ENCODE results near the gene CHRNB1. TPM values are rescaled to one million over a fixed set of nuclear protein-coding genes. Genes with fewer than 3 reads are reported as not detected.

The CHRNB1 gene
- total and polyA plus RNA-seq, 2 donors (not counting 1 experiment from before 2014, with no cell fraction given): 6.2 to 7.2 TPM

- CTCF ChIA-PET: no interaction called here
- no peak overlapping the region for H3K27ac ChIP-seq (ENCODE audit: low read length in 2 of 2)
- no peak overlapping the region for H2AFZ ChIP-seq (ENCODE audit: insufficient read depth, low read depth, low read length, poor library complexity, severe bottlenecking)
- intact Hi-C loops (cut with micrococcal nuclease): no loop called here
- no peak overlapping the region for H3K9ac ChIP-seq (ENCODE audit: low read length)
- H3K4me2 ChIP-seq (replicated peaks; ENCODE audit: low read depth, low read length, poor library complexity, severe bottlenecking): no peak overlapping the region
- Mint-ChIP-seq H3K4me3 (no peak overlapping the region), H3K4me1 (no peaks in the 10 kb centered on the region), H3K27me3 (peaks cover 9% of the 10 kb centered on the region), H3K27ac (no peak overlapping the region), H3K9me3 (ENCODE audit: insufficient read depth) (no peaks in the 10 kb centered on the region)
- 100% methylated on average over 1 of the region's 4 CpGs for whole genome bisulfite sequencing (ENCODE audit: insufficient coverage)
- TF ChIP-seq EZH2 (IDR thresholded peaks at IDR 0.05; ENCODE audit: borderline replicate concordance, insufficient read depth, low read depth, low read length, poor library complexity, severe bottlenecking): no peak
- TF ChIP-seq, protein P1, sequence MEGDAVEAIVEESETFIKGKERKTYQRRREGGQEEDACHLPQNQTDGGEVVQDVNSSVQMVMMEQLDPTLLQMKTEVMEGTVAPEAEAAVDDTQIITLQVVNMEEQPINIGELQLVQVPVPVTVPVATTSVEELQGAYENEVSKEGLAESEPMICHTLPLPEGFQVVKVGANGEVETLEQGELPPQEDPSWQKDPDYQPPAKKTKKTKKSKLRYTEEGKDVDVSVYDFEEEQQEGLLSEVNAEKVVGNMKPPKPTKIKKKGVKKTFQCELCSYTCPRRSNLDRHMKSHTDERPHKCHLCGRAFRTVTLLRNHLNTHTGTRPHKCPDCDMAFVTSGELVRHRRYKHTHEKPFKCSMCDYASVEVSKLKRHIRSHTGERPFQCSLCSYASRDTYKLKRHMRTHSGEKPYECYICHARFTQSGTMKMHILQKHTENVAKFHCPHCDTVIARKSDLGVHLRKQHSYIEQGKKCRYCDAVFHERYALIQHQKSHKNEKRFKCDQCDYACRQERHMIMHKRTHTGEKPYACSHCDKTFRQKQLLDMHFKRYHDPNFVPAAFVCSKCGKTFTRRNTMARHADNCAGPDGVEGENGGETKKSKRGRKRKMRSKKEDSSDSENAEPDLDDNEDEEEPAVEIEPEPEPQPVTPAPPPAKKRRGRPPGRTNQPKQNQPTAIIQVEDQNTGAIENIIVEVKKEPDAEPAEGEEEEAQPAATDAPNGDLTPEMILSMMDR (IDR thresholded peaks at IDR 0.05): no peak
- peaks cover 0 to 3% (median 0%) of the 10 kb centered on the region in 4 experiments for H3K27me3 ChIP-seq (replicated peaks in 1 of 4; ENCODE audit: control extremely low read depth in 1 of 4, control insufficient read depth in 3 of 4, insufficient read depth in 4 of 4, low read length in 3 of 4)
- no peaks in the 10 kb centered on the region for H3K36me3 ChIP-seq (replicated peaks in 1 of 2; ENCODE audit: control extremely low read depth in 1 of 2, control insufficient read depth in 1 of 2, extremely low read depth in 1 of 2, insufficient read depth in 2 of 2, low read length in 1 of 2)
- no peaks in the 10 kb centered on the region for H3K79me2 ChIP-seq (ENCODE audit: control insufficient read depth, insufficient read depth, low read length)
- no peak for ATAC-seq (ENCODE audit: low read depth)
- DNase-seq: no peak
- no peaks in the 10 kb centered on the region for H4K20me1 ChIP-seq (ENCODE audit: control insufficient read depth, insufficient read depth, low read length, poor library complexity, severe bottlenecking)
- H3K4me3 ChIP-seq (ENCODE audit: control extremely low read depth in 1 of 5, extremely low read depth in 1 of 5, insufficient read depth in 1 of 5, low read depth in 2 of 5, low read length in 4 of 5): no peak overlapping the region
- H3K9me3 ChIP-seq (ENCODE audit: control extremely low read depth in 1 of 3, control insufficient read depth in 2 of 3, insufficient read depth in 1 of 3, low read length in 2 of 3): no peaks in the 10 kb centered on the region
- POLR2A ChIA-PET: interaction anchor here (0.6 to 0.7 kb wide), 3 partner anchors 10 to 400 kb away, joined by 3 to 4 read pairs (median 3); partner anchors contain the start of gene ACAP1
- H3K4me1 ChIP-seq (ENCODE audit: control insufficient read depth in 2 of 2, insufficient read depth in 2 of 2, low read length in 2 of 2): no peaks in the 10 kb centered on the region
Observed at GRCh38 chr17:7423679-7424078, 21.2 kb upstream of the CHRNB1 start.

GRCh38 chr17:7425316-7425715, 19.5 kb upstream of the CHRNB1 start, which contains the start of gene SPEM2:
Gene SPEM2 (plus strand): TSS chr17:7425616. CDS start chr17:7425689, 73 bp downstream.
- Histone ChIP-seq H3K9ac (ENCODE audit: low read length) (no peak within 1 kb of the TSS), H4K20me1 (ENCODE audit: control insufficient read depth, insufficient read depth, low read length, poor library complexity, severe bottlenecking) (no peaks in the 10 kb centered on the region), H3K9me3 (ENCODE audit: control extremely low read depth in 1 of 3, control insufficient read depth in 2 of 3, insufficient read depth in 1 of 3, low read length in 2 of 3) (no peaks in the 10 kb centered on the region), H3K27me3 (replicated peaks in 1 of 4; ENCODE audit: control extremely low read depth in 1 of 4, control insufficient read depth in 3 of 4, insufficient read depth in 4 of 4, low read length in 3 of 4) (peaks cover 0 to 3% (median 0%) of the 10 kb centered on the region in 4 experiments), H3K4me2 (replicated peaks; ENCODE audit: low read depth, low read length, poor library complexity, severe bottlenecking) (no peak within 1 kb of the TSS), H3K4me1 (ENCODE audit: control insufficient read depth in 2 of 2, insufficient read depth in 2 of 2, low read length in 2 of 2) (no peaks in the 10 kb centered on the region), H3K36me3 (replicated peaks in 1 of 2; ENCODE audit: control extremely low read depth in 1 of 2, control insufficient read depth in 1 of 2, extremely low read depth in 1 of 2, insufficient read depth in 2 of 2, low read length in 1 of 2) (no peaks in the 10 kb centered on the region), H3K79me2 (ENCODE audit: control insufficient read depth, insufficient read depth, low read length) (no peaks in the 10 kb centered on the region), H2AFZ (ENCODE audit: insufficient read depth, low read depth, low read length, poor library complexity, severe bottlenecking) (no peak within 1 kb of the TSS), H3K4me3 (ENCODE audit: control extremely low read depth in 1 of 5, extremely low read depth in 1 of 5, insufficient read depth in 1 of 5, low read depth in 2 of 5, low read length in 4 of 5) (no peak within 1 kb of the TSS), H3K27ac (ENCODE audit: low read length in 2 of 2) (no peak within 1 kb of the TSS)
- TF ChIP-seq, protein P1 (IDR thresholded peaks at IDR 0.05): no peak
- no peak for TF ChIP-seq EZH2 (IDR thresholded peaks at IDR 0.05; ENCODE audit: borderline replicate concordance, insufficient read depth, low read depth, low read length, poor library complexity, severe bottlenecking)
- ATAC-seq (ENCODE audit: low read depth) (no peak), DNase-seq (no peak)
- 82% methylated on average over 2 of the region's 7 CpGs for WGBS (ENCODE audit: insufficient coverage)
- H3K4me3 Mint-ChIP-seq: no peak within 1 kb of the TSS
- no peaks in the 10 kb centered on the region for H3K4me1 Mint-ChIP-seq
- ChIA-PET CTCF (interaction anchor here (1.2 kb wide), 1 partner anchor 21 kb away, joined by 3 read pairs; the partner anchor contains the start of gene TMEM256), POLR2A (no interaction called here)
- no peak within 1 kb of the TSS for H3K27ac Mint-ChIP-seq
- intact Hi-C loops (cut with micrococcal nuclease): no loop called here
- no peaks in the 10 kb centered on the region for H3K9me3 Mint-ChIP-seq (ENCODE audit: insufficient read depth)
- peaks cover 4% of the 10 kb centered on the region for H3K27me3 Mint-ChIP-seq
